Glutamatergic neuron (in vitro differentiated cells): ENCODE data around the gene NDUFA7. TPM values are rescaled to one million over a fixed set of nuclear protein-coding genes. Genes with fewer than 3 reads are reported as not detected.
"Not testable (repeated sequence)": the region's sequence is repeated elsewhere in the genome, so short reads cannot be mapped to it uniquely, and the experiment has no call there.

Experiments
- DNase-seq: peaks from one replicate; pipeline ENCODE4 v3.0.0; 2022
- H3K27ac Mint-ChIP-seq: one replicate; pipeline ENCODE4 v1.8.0; 2020; ENCODE audit warnings: mild to moderate bottlenecking, mixed read lengths, inconsistent platforms; ENCODE audit not compliant: unreplicated experiment
- H3K27me3 Mint-ChIP-seq: one replicate; pipeline ENCODE4 v1.8.0; 2020; ENCODE audit warnings: mild to moderate bottlenecking, moderate library complexity, mixed read lengths, inconsistent platforms; ENCODE audit not compliant: unreplicated experiment
- H3K36me3 Mint-ChIP-seq: one replicate; pipeline ENCODE4 v1.8.0; 2020; ENCODE audit warnings: mild to moderate bottlenecking, mixed read lengths, inconsistent platforms; ENCODE audit not compliant: unreplicated experiment
- H3K4me1 Mint-ChIP-seq: one replicate; pipeline ENCODE4 v1.8.0; 2020; ENCODE audit warnings: mild to moderate bottlenecking, low read depth, mixed read lengths, inconsistent platforms; ENCODE audit not compliant: unreplicated experiment
- H3K4me3 Mint-ChIP-seq: one replicate; pipeline ENCODE4 v1.8.0; 2020; ENCODE audit warnings: mild to moderate bottlenecking, mixed read lengths, inconsistent platforms; ENCODE audit not compliant: unreplicated experiment
- H3K9me3 Mint-ChIP-seq: one replicate; pipeline ENCODE4 v1.8.0; 2020; ENCODE audit warnings: mild to moderate bottlenecking, moderate library complexity, mixed read lengths, inconsistent platforms; ENCODE audit not compliant: unreplicated experiment
- CTCF ChIP-seq: fragments of 200-600 bp; sonication (generic); IDR thresholded peaks from one replicate; pipeline ENCODE4 v1.5.0; 2021; ENCODE audit not compliant: partially characterized antibody, unreplicated experiment
- total RNA-seq: library from RNA; stranded (reverse); fragmentation: NEBNext Ultra II Directional; extraction: Animal tissue kit (Norgen Biotek cat#: 25700); gene quantifications from one replicate; pipeline ENCODE4 v1.2.1, GENCODE V29; 2021; ENCODE audit not compliant: unreplicated experiment

Gene NDUFA7
- total RNA-seq, 1 donor from 2014 or later: 65.1 TPM

GRCh38 chr19:8321986-8322637 is 937 bp upstream of the NDUFA7 start:
- peaks cover 4% of the 10 kb centered on the region for H3K27me3 Mint-ChIP-seq
- no peak for TF ChIP-seq CTCF
- H3K27ac Mint-ChIP-seq: peak overlapping the region; percentile 98
- peaks cover 12% of the 10 kb centered on the region for H3K9me3 Mint-ChIP-seq
- peak overlapping the region; percentile 98 for H3K4me3 Mint-ChIP-seq
- H3K36me3 Mint-ChIP-seq: no peaks in the 10 kb centered on the region
- no peak for DNase-seq
- peaks cover 6% of the 10 kb centered on the region for H3K4me1 Mint-ChIP-seq

- peaks cover 9% of the 10 kb centered on the region for H3K9me3 Mint-ChIP-seq
- H3K4me1 Mint-ChIP-seq: peaks cover 9% of the 10 kb centered on the region
- TF ChIP-seq CTCF: no peak
- no peak for DNase-seq
- H3K4me3 Mint-ChIP-seq: peak overlapping the region; percentile 98
- H3K36me3 Mint-ChIP-seq: no peaks in the 10 kb centered on the region
- H3K27ac Mint-ChIP-seq: peak overlapping the region; percentile 98
- peaks cover 4% of the 10 kb centered on the region for H3K27me3 Mint-ChIP-seq
Measured at GRCh38 chr19:8320564-8321066, 560 bp downstream of the NDUFA7 start.

- no peak for DNase-seq
- peaks cover 4% of the 10 kb centered on the region for H3K27me3 Mint-ChIP-seq
- no peaks in the 10 kb centered on the region for H3K36me3 Mint-ChIP-seq
Measured at GRCh38 chr19:8319807-8320520, 1.2 kb downstream of the NDUFA7 start.

GRCh38 chr19:8318835-8319234 is 2.3 kb downstream of the NDUFA7 start:
- not testable (repeated sequence) for H3K27ac Mint-ChIP-seq, H3K4me3 Mint-ChIP-seq, H3K4me1 Mint-ChIP-seq, H3K27me3 Mint-ChIP-seq, DNase-seq, H3K9me3 Mint-ChIP-seq, H3K36me3 Mint-ChIP-seq

More at GRCh38 chr19:8319807-8320520, 1.2 kb downstream of the NDUFA7 start:
- peaks cover 9% of the 10 kb centered on the region for H3K4me1 Mint-ChIP-seq
- H3K4me3 Mint-ChIP-seq: peak overlapping the region; percentile 98
- H3K27ac Mint-ChIP-seq: peak overlapping the region; percentile 98
- TF ChIP-seq CTCF: no peak
- peaks cover 9% of the 10 kb centered on the region for H3K9me3 Mint-ChIP-seq

GRCh38 chr19:8316351-8317125 is 4.6 kb downstream of the NDUFA7 start:
- Mint-ChIP-seq H3K4me3 (no peak overlapping the region), H3K36me3 (no peaks in the 10 kb centered on the region), H3K4me1 (peaks cover 5% of the 10 kb centered on the region), H3K9me3 (peaks cover 2% of the 10 kb centered on the region), H3K27ac (peak overlapping the region; percentile 48), H3K27me3 (peaks cover 4% of the 10 kb centered on the region)
- no peak for DNase-seq
- TF ChIP-seq CTCF: no peak

GRCh38 chr19:8314981-8315640 is 6.1 kb downstream of the NDUFA7 start:
- H3K9me3 Mint-ChIP-seq, DNase-seq, H3K36me3 Mint-ChIP-seq, H3K4me1 Mint-ChIP-seq, H3K4me3 Mint-ChIP-seq, H3K27ac Mint-ChIP-seq, H3K27me3 Mint-ChIP-seq: not testable (repeated sequence)
